ENCODE results near the gene LTBP1.
A peak's percentile ranks its signal among the peaks of the same experiment; 100 is the strongest.

The LTBP1 gene

DNA sequence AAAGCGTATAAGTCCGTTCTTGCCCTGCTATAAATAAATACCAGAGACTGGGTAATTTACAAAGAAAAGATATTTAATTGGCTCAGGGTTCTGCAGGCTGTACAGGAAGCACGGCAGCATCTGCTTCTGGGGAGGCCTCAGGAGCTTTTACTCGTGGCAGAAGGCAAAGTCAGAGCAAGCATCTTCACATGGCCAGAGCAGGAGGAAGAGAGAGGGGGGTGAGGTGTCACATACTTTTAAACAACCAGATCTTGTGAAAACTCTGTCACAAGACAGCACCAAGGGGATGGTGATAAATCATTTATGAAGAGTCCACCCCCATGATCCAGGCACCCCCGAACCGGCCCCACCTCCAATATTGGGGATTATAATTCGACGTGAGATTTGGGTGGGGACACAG lies 130.6 kb downstream of the LTBP1 start:
- H3K4me3 ChIP-seq (ENCODE audit: low read depth, low read length): no peak overlapping the region
- TF ChIP-seq, protein P1, sequence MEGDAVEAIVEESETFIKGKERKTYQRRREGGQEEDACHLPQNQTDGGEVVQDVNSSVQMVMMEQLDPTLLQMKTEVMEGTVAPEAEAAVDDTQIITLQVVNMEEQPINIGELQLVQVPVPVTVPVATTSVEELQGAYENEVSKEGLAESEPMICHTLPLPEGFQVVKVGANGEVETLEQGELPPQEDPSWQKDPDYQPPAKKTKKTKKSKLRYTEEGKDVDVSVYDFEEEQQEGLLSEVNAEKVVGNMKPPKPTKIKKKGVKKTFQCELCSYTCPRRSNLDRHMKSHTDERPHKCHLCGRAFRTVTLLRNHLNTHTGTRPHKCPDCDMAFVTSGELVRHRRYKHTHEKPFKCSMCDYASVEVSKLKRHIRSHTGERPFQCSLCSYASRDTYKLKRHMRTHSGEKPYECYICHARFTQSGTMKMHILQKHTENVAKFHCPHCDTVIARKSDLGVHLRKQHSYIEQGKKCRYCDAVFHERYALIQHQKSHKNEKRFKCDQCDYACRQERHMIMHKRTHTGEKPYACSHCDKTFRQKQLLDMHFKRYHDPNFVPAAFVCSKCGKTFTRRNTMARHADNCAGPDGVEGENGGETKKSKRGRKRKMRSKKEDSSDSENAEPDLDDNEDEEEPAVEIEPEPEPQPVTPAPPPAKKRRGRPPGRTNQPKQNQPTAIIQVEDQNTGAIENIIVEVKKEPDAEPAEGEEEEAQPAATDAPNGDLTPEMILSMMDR (IDR thresholded peaks at IDR 0.05; ENCODE audit: low read depth, low read length): no peak
- in situ Hi-C loops (cut with HindIII; ENCODE audit: low sequenced_read_pairs): no loop called here
- no peak for DNase-seq (ENCODE audit: low read depth, low spot score)

DNA sequence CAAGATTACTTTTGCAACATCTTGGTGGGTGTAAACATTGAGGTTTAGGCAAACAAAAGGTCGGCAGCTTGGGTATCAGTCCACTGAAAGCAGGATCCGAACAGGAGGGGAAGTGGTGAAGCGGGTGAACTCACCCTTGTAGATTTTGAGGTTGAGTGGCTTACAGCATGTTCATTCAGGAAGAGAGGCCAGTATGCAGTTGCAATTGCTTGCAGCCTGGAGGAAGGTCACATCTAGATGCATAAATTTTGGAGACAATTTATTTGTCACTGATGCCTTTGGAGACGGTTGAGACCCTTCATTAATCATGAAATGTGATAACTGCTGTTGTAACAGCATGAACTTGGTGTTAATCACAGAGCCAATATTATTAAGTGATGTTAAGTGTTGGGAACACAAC lies 131.1 kb downstream of the LTBP1 start:
- no peak for DNase-seq (ENCODE audit: low read depth, low spot score)

DNA sequence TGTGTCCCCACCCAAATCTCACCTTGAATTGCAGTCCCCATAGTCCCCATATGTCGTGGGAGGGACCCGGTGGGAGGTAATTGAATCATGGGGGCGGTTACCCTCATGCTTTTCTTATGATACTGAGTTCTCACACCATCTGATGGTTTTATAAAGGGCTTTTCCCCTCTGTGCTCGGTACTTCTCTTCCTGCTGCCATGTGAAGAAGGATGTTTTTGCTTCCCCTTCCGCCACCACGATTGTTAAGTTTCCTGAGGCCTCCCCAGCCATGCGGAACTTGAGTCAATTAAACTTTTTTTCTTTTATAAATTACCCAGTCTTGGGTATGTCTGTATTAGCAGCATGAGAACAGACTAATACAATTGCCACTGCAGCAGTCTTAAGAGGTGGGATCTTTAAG lies 134.9 kb downstream of the LTBP1 start:
- in situ Hi-C loops (cut with HindIII; ENCODE audit: low sequenced_read_pairs): no loop called here
- no peak overlapping the region for H3K4me3 ChIP-seq (ENCODE audit: low read depth, low read length)
- no peak for DNase-seq (ENCODE audit: low read depth, low spot score)
- TF ChIP-seq, protein P1 (IDR thresholded peaks at IDR 0.05; ENCODE audit: low read depth, low read length): no peak

More for the DNA sequence above, 131.1 kb downstream of the LTBP1 start:
- in situ Hi-C loops (cut with HindIII; ENCODE audit: low sequenced_read_pairs): no loop called here
- no peak overlapping the region for H3K4me3 ChIP-seq (ENCODE audit: low read depth, low read length)
- TF ChIP-seq, protein P1 (IDR thresholded peaks at IDR 0.05; ENCODE audit: low read depth, low read length): no peak

DNA sequence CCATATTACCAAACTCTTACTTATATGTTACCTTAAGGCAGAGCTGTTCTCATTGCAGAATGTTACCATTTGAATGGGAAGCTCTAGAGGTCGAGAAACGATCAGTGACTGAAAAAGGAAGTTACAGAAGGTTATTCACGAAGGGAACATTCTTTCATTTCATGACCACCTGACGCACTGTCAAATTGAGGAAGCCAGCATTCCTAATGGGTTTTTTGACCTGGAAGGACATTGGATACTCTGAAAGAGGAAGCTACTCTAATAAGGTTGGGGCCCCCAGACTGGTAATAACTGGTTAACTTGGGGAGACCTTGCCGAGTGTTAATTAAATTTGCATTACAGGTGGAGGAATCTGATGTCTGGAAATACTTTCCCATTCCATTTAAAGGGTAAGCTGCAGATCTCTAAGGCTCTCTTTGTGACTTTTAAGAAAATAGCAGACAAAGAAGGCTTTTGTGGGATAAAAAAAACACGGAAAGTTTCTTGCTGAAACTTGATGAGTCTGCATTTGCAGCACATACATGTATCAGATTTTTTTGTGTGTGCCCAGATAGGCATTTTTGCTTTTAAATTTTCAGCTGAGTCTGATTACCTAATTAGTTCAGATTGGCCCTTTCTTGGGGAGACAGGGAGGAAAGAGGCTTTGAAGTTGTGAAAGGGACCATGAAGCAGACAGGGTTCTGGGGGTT lies 137.1 kb downstream of the LTBP1 start:
- no peak overlapping the region for H3K4me3 ChIP-seq (ENCODE audit: low read depth, low read length)
- DNase-seq (ENCODE audit: low read depth, low spot score): no peak
- TF ChIP-seq, protein P1 (IDR thresholded peaks at IDR 0.05; ENCODE audit: low read depth, low read length): no peak
- in situ Hi-C loops (cut with HindIII; ENCODE audit: low sequenced_read_pairs): no loop called here

DNA sequence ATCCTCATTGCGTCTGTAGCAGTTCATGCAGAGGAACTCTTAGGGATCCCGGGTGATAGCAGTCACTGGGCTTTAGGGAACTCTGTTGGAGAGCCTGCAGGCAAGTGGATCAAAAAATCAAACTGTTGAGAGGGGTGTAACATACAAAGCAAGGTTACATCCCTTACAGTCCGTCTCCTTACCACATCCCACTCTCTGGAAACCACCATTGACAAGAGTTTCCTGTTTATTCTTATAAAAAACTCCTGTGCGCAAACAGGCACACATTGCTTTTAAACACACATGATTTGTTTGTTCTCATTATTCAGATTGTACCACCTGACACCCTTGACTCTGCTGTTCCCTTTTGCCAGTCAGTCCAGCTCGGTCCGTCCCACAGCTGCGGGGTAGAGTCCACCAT lies 137.7 kb downstream of the LTBP1 start:
- no peak for DNase-seq (ENCODE audit: low read depth, low spot score)
- TF ChIP-seq, protein P1 (IDR thresholded peaks at IDR 0.05; ENCODE audit: low read depth, low read length): no peak
- in situ Hi-C loops (cut with HindIII; ENCODE audit: low sequenced_read_pairs): no loop called here
- no peak overlapping the region for H3K4me3 ChIP-seq (ENCODE audit: low read depth, low read length)

DNA sequence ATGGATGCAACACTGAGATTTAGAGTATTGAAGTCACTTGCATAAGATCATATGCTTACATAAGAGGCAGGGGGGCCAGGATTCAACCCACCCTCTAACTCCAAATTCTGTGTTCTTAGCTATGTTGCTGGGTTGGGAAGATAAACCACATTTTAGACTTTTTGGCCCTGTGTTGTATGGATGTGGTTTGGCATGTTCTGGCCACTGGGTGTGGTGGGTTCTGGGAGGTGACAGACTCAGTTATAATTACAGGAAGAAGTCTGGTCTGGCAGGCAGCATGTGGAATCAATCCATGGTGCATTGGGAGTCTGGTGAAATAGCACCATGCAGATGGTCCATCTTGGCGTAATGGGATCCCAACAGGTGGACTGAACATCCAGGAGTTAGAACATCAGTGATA lies 138.9 kb downstream of the LTBP1 start:
- in situ Hi-C loops (cut with HindIII; ENCODE audit: low sequenced_read_pairs): no loop called here
- TF ChIP-seq, protein P1 (IDR thresholded peaks at IDR 0.05; ENCODE audit: low read depth, low read length): no peak
- DNase-seq (ENCODE audit: low read depth, low spot score): peak; percentile 74
- H3K4me3 ChIP-seq (ENCODE audit: low read depth, low read length): no peak overlapping the region

Measured in astrocyte of the spinal cord (primary cell).